GM23338 (cell line): ENCODE results near the gene UBE2G2. TPM values are rescaled to one million over a fixed set of nuclear protein-coding genes. Genes with fewer than 3 reads are reported as not detected.
A peak's percentile ranks its signal among the peaks of the same experiment; 100 is the strongest.

Experiments
- ATAC-seq: fragments of 200-7000 bp; cut with Tn5 transposase; 3 replicates; pipeline ENCODE4 v1.9.1; 2020
- DNase-seq: peaks from one replicate; pipeline ENCODE4 v3.0.0-alpha.2; 2015; ENCODE audit warnings: low spot score
- H2AFZ ChIP-seq: fragments of 200-600 bp; sonication (generic); 2 replicates; pipeline ENCODE4 v1.8.0; 2016; ENCODE audit warnings: antibody characterized with exemption, mild to moderate bottlenecking, moderate library complexity
- H3F3A ChIP-seq: fragments of 200-600 bp; sonication (generic); replicated peaks from 2 replicates; pipeline ENCODE4 v1.8.0; 2017; ENCODE audit warnings: antibody characterized with exemption, mixed run types, low read depth
- H3K27ac ChIP-seq: fragments of 200-600 bp; sonication (generic); 2 replicates; pipeline ENCODE4 v1.6.1; 2016; ENCODE audit warnings: low read depth
- H3K27me3 ChIP-seq: fragments of 200-600 bp; sonication (generic); 2 replicates; pipeline ENCODE4 v1.8.0; 2016; ENCODE audit warnings: mild to moderate bottlenecking, mixed run types, moderate library complexity; ENCODE audit not compliant: insufficient read depth
- H3K36me3 ChIP-seq: fragments of 200-600 bp; sonication (generic); 2 replicates; pipeline ENCODE4 v1.8.0; 2016; ENCODE audit warnings: mild to moderate bottlenecking; ENCODE audit not compliant: insufficient read depth
- H3K4me1 ChIP-seq: fragments of 200-600 bp; sonication (generic); 2 replicates; pipeline ENCODE4 v1.8.0; 2016; ENCODE audit warnings: mild to moderate bottlenecking, moderate library complexity; ENCODE audit not compliant: insufficient read depth
- H3K4me2 ChIP-seq: fragments of 200-600 bp; sonication (generic); 2 replicates; pipeline ENCODE4 v1.7.1; 2017; ENCODE audit warnings: mixed run types
- H3K4me3 ChIP-seq: fragments of 200-600 bp; sonication (generic); 2 replicates; pipeline ENCODE4 v1.6.1; 2016; ENCODE audit warnings: mixed run types
- H3K79me2 ChIP-seq: fragments of 200-600 bp; sonication (generic); replicated peaks from 2 replicates; pipeline ENCODE4 v1.8.0; 2017; ENCODE audit warnings: mild to moderate bottlenecking; ENCODE audit not compliant: insufficient read depth
- H3K9me2 ChIP-seq: fragments of 200-600 bp; sonication (generic); 2 replicates; pipeline ENCODE4 v1.8.0; 2017; ENCODE audit not compliant: insufficient read depth
- H4K20me1 ChIP-seq: fragments of 200-600 bp; sonication (generic); replicated peaks from 2 replicates; pipeline ENCODE4 v1.8.0; 2017; ENCODE audit warnings: mild to moderate bottlenecking; ENCODE audit not compliant: insufficient read depth
- H3K27ac Mint-ChIP-seq: 2 replicates; pipeline ENCODE4 v1.8.0; 2020; ENCODE audit warnings: inconsistent platforms, mild to moderate bottlenecking, moderate library complexity, mixed read lengths
- H3K27me3 Mint-ChIP-seq: 3 replicates; pipeline ENCODE4 v1.8.0; 2022; ENCODE audit warnings: low read depth, mild to moderate bottlenecking, moderate library complexity, mixed read lengths, inconsistent platforms; ENCODE audit not compliant: insufficient read depth, poor library complexity
- H3K36me3 Mint-ChIP-seq: 3 replicates; pipeline ENCODE4 v1.8.0; 2021; ENCODE audit warnings: low read depth, mild to moderate bottlenecking, inconsistent platforms, moderate library complexity, mixed read lengths
- H3K4me1 Mint-ChIP-seq: 3 replicates; pipeline ENCODE4 v1.8.0; 2020; ENCODE audit warnings: mild to moderate bottlenecking, inconsistent platforms, mixed read lengths
- H3K4me3 Mint-ChIP-seq: 3 replicates; pipeline ENCODE4 v1.8.0; 2021; ENCODE audit warnings: moderate library complexity, mild to moderate bottlenecking, inconsistent platforms, mixed read lengths
- H3K9me3 Mint-ChIP-seq: 3 replicates; pipeline ENCODE4 v1.8.0; 2020; ENCODE audit warnings: moderate library complexity, mild to moderate bottlenecking, inconsistent platforms, mixed read lengths
- CREB1 ChIP-seq: fragments of 250-450 bp; sonication (Bioruptor Pico); IDR thresholded peaks from 2 replicates; pipeline ENCODE4 v1.5.0; 2020; ENCODE audit warnings: low read depth, mild to moderate bottlenecking, moderate library complexity
- CTCF ChIP-seq, 2 experiments: fragments of 200-600 bp in 1 of 2; sonication (generic) in 1 of 2; conservative IDR thresholded peaks; 2 replicates each; pipeline versions ENCODE4 v1.5.1 to v1.6.1; 2016 to 2017; ENCODE audit warnings: antibody characterized with exemption in 2 of 2, low read depth in 2 of 2, mild to moderate bottlenecking in 2 of 2, moderate library complexity in 1 of 2
- ETS1 ChIP-seq: IDR thresholded peaks from 2 replicates; pipeline ENCODE4 v1.6.1; 2016; ENCODE audit warnings: antibody characterized with exemption
- EZH2 ChIP-seq: fragments of 200-600 bp; sonication (generic); IDR thresholded peaks from one replicate; pipeline ENCODE4 v1.8.0; 2017; ENCODE audit warnings: antibody characterized with exemption, mild to moderate bottlenecking, low read depth; ENCODE audit not compliant: unreplicated experiment
- EZH2phosphoT487 ChIP-seq: fragments of 200-600 bp; sonication (generic); IDR thresholded peaks from one replicate; pipeline ENCODE4 v1.8.1; 2018; ENCODE audit warnings: antibody characterized with exemption; ENCODE audit not compliant: unreplicated experiment
- JUNB ChIP-seq: IDR thresholded peaks from one replicate; pipeline ENCODE4 v1.6.1; 2016; ENCODE audit warnings: antibody characterized with exemption; ENCODE audit not compliant: unreplicated experiment
- NANOG ChIP-seq: IDR thresholded peaks from 2 replicates; pipeline ENCODE4 v1.6.1; 2016; ENCODE audit warnings: antibody characterized with exemption, borderline replicate concordance
- POLR2AphosphoS5 ChIP-seq: IDR thresholded peaks from 2 replicates; pipeline ENCODE4 v1.6.1; 2016; ENCODE audit warnings: antibody characterized with exemption, low read depth
- REST ChIP-seq: IDR thresholded peaks from one replicate; pipeline ENCODE4 v1.6.1; 2018; ENCODE audit warnings: antibody characterized with exemption; ENCODE audit not compliant: unreplicated experiment
- STAT1 ChIP-seq: IDR thresholded peaks from one replicate; pipeline ENCODE4 v1.6.1; 2016; ENCODE audit warnings: antibody characterized with exemption; ENCODE audit not compliant: unreplicated experiment
- ZNF114 ChIP-seq: fragments of 250-450 bp; sonication (Bioruptor Pico); IDR thresholded peaks from 2 replicates; pipeline ENCODE4 v1.5.0; 2020; ENCODE audit warnings: mild to moderate bottlenecking, moderate library complexity
- ZNF331 ChIP-seq: fragments of 250-450 bp; sonication (Bioruptor Pico); IDR thresholded peaks from 2 replicates; pipeline ENCODE4 v1.5.0; 2020; ENCODE audit warnings: low read depth, mild to moderate bottlenecking, moderate library complexity
- ZNF462 ChIP-seq: fragments of 250-450 bp; sonication (Bioruptor Pico); IDR thresholded peaks from 2 replicates; pipeline ENCODE4 v1.5.0; 2020; ENCODE audit warnings: mild to moderate bottlenecking, moderate library complexity
- polyA plus RNA-seq: library from polyadenylated mRNA; unstranded; fragments of >200 nt; fragmentation: Nextera tagmentation; extraction: Ambion mirVana; gene quantifications from 2 replicates; pipeline ENCODE4 v1.2.1, GENCODE V29; 2016
- total RNA-seq: library from RNA; depleted of rRNA; stranded (reverse); fragments of >200 nt; shearing (Covaris generic); gene quantifications from 2 replicates; pipeline ENCODE4 v1.2.3, GENCODE V29; 2014

UBE2G2 gene
- total and polyA plus RNA-seq, 2 experiments from 2014 or later: 66.4 to 100 TPM

- peak overlapping the region; percentile 81 for H3K27ac ChIP-seq
- TF ChIP-seq EZH2phosphoT487: no peak
- no peak for TF ChIP-seq ZNF462
- no peak for TF ChIP-seq CREB1
- TF ChIP-seq ZNF114 (CRISPR knock-in tag): no peak
- TF ChIP-seq CTCF (conservative IDR thresholded peaks at IDR 0.05; ENCODE audit: low read depth in 2 of 2): no peak
- no peak for TF ChIP-seq NANOG
- no peak for TF ChIP-seq ETS1
- no peak for TF ChIP-seq EZH2
- no peak for TF ChIP-seq JUNB
- TF ChIP-seq ZNF331 (CRISPR knock-in tag): no peak
- TF ChIP-seq STAT1: no peak
- TF ChIP-seq POLR2AphosphoS5: no peak
- no peak for TF ChIP-seq REST
- H3K4me3 ChIP-seq: peak overlapping the region; percentile 39
- ATAC-seq (peak; percentile 93), DNase-seq (peak; percentile 91)
- H3F3A ChIP-seq: peaks cover 7% of the 10 kb centered on the region; the same call in 1 of the 2 replicates
- peaks cover 5% of the 10 kb centered on the region; the same call in 1 of the 2 replicates for H3K36me3 ChIP-seq
- H3K27me3 Mint-ChIP-seq: peaks cover 9% of the 10 kb centered on the region
- peak overlapping the region; percentile 52; the same call in 1 of the 2 replicates for H2AFZ ChIP-seq
- peak overlapping the region; percentile 42 for H3K27ac Mint-ChIP-seq
- no peaks in the 10 kb centered on the region for H3K27me3 ChIP-seq
- H3K4me3 Mint-ChIP-seq: peak overlapping the region; percentile 68
- H3K9me3 Mint-ChIP-seq: peaks cover 37% of the 10 kb centered on the region
- peaks cover 10% of the 10 kb centered on the region; the same call in 1 of the 3 replicates for H3K36me3 Mint-ChIP-seq
- H3K9me2 ChIP-seq: no peaks in the 10 kb centered on the region; the same call in 1 of the 2 replicates
- H3K4me2 ChIP-seq: peak overlapping the region; percentile 64
- peaks cover 33% of the 10 kb centered on the region for H3K4me1 ChIP-seq
- no peaks in the 10 kb centered on the region for H3K79me2 ChIP-seq
- peaks cover 41% of the 10 kb centered on the region for H3K4me1 Mint-ChIP-seq
- H4K20me1 ChIP-seq: no peaks in the 10 kb centered on the region
These were observed 53.0 kb downstream of the UBE2G2 start for GRCh38 chr21:44748621-44749020.
